ENCODE results near the gene MEIS1.
"Not testable (repeated sequence)": the region's sequence is repeated elsewhere in the genome, so short reads cannot be mapped to it uniquely, and the experiment has no call there.

MEIS1 gene

DNA sequence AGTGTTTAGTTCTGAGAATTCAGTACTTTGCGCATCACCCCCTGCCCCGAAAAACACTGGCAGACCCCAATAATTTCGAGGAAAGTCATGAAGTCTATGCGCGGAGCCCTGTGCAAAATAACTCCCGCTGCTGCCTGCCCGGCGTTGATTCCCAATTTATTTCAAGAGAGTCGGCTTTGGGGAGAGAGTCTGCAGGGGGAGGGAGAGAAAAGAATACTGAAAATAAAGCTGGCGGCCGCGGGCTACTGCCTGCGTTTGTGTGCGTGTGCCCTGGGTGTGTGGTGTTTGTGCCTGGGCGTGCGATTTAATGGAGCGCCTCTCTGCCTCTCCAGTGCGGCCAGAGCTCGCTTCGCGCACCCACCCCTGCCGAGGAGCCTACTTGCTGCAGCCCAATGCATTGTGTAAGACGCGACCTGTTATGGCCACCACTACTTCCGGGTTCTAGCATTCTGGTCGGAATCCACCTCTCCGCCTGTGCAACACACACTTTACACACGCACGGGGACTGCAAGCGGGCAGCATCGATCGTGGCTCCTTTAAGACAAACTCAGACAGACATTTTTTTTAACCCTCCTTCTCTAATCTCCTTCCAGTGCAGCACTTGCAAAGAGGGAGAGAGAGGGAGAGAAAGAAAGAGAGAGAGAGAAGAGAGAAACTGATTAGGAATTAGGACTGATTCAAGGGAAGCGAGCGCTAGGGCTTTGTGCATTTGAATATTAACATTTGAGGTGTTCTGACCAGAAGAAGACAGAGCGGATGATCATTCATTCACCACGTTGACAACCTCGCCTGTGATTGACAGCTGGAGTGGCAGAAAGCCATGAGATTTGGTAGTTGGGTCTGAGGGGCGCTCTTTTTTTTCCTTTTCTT, at the start of gene MEIS1:
Gene MEIS1, plus strand, starts transcription at position 447 of the 870 bp plus-strand sequence. CDS start 732 bp downstream, outside the sequence.
- DNase-seq = no peak

DNA sequence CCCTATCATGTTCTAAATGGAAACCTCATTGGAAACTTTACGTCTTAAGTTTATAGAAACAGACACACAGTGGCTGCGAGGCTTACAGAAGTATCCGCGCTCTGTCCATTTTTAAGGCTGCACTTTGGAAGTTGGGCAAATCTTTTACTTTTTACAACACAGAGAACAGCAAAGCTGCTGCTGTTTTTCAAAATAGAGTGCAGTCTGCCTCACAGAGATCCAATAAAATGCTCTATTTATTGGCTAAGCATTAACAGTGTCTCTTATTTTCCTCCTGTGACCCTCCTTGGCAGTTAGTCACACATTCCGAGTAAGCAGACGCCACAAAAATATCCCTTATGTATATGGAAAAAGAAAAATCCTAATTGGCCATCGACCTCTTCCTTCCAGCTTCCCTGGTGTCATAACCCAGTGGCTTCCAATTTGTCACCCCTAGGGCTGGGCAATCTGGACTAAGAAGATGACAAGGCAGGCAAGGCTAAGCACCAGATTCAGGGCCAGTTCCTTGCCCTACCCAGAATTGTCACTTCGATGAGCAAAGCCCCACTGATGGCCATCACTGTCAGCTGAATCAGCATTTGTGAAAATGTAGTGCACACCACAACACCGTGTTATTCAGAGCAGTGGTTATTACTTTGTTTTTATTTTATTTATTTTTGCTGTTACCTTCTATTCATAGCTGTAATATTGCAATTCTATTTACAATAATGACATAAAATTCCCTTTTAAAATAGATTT, 47.7 kb upstream of the MEIS1 start:
- DNase-seq = no peak

DNA sequence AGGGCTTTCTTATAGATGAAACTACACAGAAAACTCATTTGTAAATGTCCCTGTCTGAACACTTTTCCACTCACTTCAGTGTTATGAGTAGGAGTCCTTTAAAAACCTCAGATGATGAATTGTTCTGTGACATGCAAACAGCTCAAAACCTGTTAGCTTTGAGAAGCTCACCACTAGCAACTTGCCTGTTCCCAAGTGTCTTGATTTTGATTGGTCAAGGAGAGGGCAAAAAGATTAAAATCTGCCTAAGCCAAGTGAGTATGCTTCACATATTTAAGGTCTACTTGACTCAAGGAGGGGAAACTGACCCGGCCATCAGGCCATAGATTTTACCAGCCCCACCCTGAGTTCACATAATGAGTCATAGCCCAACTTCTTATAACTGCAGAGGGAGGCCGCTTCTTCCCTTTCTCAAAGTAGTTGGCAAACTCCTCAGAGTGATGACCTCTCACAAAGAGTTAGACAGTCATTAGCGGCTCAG, 45.2 kb upstream of the MEIS1 start:
- DNase-seq = no peak

DNA sequence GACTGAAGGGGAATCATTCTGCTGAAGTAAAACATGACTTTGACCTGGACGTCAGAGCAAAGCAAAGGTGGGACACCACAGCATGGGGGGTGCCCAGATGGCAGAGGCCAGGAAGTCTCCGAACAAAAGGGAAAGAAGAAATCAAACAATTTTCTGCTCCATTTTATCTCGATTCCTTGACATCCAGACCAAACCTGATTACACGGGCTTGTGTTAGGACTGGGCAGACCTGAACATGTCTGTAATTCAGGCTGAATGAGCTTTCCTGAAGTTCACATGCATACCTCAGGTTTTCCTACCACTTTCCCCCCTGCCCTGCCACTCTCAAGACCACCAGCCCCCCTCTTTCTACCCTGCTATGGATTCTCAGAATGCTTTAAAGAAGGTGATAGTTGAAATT, 44.8 kb upstream of the MEIS1 start:
- no peak for DNase-seq

DNA sequence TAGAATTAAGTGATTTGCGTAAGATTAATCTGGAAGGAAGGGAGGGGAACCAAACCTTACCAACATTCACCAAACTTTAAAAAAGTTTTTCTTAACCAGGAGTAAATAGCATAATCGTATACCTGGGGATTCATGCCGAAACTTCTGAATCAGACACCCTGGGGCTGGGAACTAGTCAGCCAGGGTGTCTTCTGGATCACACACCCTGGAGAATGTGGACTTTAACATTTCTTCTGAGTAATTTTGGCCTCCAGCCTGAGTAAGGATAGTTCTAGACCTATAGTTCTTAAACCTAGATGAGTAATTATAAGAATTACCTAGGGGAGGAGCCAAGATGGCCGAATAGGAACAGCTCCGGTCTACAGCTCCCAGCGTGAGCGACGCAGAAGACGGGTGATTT, 44.1 kb upstream of the MEIS1 start:
- no peak for DNase-seq

DNA sequence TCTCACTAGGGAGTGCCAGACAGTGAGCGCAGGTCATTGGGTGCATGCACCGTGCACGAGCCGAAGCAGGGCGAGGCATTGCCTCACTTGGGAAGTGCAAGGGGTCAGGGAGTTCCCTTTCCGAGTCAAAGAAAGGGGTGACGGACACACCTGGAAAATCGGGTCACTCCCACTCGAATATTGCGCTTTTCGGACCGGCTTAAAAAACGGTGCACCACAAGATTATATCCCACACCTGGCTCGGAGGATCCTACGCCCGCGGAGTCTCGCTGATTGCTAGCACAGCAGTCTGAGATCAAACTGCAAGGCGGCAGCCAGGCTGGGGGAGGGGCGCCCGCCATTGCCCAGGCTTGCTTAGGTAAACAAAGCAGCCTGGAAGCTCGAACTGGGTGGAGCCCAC, 43.7 kb upstream of the MEIS1 start:
- not testable (repeated sequence) for DNase-seq

DNA sequence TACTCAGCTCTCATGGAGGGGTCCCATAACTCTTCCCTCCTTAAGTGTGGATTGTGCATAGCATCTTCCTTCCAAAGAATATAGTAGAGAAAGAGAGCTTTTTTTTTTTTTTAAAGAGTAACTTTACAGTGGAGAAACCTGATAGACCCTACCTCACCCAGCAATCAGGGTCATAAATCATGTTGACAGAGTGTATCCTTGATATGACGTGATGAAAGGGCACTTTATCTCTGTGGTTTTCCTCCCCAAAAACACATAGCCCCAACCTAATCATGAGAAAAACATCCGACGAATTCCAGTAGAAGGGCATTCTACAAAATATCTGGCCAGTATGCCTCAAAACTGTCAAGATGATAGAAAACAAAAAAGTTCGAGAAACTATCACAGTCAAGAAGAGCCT, 29.5 kb upstream of the MEIS1 start:
- DNase-seq = no peak

DNA sequence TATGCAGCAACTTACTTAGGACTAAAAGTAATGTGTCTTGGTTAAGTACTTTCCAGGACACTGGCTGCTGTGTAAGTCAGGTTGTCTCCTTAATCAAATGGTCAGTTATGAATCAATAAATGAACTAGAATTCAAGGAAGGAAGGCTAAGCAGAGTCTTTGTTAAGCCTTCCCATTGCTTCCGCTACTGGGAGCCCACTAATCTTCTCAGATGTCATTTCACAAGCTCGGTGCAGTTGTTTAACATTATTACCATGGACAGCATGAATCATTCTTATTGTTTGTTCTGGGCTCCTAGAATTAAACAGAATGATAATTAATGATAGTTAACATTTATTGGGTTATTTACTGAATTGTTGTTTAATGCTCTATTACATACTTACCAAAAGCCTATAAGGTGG, 26.0 kb upstream of the MEIS1 start:
- no peak for DNase-seq

DNA sequence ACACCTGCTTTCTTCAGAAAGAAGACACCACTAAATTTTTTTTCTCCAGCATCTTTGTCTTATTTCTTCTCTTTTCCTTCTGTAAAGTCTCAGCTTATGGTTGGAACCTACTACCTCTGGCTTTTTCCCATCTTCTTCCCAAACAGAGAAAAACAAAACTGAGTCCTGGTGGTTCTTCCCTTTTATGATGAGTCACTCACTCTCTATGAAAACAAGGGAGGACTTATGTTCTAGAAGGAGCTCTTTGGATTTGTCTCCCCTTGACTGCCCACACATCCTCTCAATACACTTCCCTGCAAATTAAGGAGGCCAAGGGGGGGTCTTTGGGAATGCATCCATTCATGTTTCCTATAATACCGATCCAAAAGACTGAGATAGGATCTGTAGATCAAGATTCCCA, 22.1 kb upstream of the MEIS1 start:
- no peak for DNase-seq

DNA sequence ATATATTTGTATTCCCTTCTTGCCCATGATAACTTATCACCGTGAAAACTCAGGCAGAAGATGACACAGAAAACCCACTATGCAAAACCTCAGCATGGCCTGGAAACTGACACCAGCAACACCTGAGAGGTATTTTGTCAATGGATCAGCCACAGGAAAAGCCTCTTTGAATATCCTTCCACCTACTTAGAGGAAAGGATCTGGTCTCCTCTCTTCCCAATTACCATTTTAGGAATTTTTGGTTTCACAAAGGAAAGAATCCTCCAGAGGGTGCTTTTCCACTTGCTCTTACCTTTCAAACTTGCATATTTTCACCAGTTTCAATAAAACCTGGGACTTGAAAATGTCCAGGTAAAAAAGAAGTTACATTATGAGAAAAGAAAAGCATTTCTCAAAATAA, 20.0 kb upstream of the MEIS1 start:
- DNase-seq = no peak

DNA sequence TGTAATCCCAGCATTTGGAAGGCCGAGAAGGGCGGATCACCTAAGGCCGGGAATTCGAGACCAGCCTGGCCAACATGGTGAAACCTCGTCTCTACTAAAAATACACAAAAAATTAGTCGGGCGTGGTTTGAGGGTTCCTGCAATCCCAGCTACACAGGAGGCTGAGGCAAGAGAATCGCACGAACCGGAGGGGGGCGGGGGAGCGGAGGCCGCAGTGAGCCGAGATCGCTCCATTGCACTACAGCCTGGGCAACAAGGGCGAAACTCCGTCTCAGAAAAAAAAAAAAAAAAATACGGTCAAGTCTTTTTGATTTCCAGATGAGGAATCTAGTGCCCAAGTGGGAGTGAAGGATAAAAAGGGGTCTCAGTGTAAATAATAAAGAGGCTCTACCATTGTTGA, 16.5 kb upstream of the MEIS1 start:
- no peak for DNase-seq

DNA sequence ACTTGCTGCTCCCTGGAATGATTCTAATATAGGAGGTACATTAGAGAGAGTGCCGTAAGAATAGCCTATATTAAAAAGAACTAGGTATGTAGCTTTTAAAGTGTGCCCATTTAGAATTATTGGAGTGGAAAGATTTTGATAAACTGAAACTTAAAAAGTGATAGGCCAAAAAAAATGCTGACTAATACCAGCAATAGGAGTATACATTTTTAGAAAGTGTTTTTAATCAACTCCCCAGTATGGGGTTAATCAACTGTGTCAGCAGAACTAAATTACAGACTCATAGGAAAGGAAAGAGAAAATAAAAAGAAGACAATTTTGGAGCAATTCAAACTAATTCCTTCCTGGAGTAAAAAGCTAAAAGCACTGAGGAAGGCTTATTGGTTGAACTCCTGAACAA, 13.3 kb upstream of the MEIS1 start:
- no peak for DNase-seq

DNA sequence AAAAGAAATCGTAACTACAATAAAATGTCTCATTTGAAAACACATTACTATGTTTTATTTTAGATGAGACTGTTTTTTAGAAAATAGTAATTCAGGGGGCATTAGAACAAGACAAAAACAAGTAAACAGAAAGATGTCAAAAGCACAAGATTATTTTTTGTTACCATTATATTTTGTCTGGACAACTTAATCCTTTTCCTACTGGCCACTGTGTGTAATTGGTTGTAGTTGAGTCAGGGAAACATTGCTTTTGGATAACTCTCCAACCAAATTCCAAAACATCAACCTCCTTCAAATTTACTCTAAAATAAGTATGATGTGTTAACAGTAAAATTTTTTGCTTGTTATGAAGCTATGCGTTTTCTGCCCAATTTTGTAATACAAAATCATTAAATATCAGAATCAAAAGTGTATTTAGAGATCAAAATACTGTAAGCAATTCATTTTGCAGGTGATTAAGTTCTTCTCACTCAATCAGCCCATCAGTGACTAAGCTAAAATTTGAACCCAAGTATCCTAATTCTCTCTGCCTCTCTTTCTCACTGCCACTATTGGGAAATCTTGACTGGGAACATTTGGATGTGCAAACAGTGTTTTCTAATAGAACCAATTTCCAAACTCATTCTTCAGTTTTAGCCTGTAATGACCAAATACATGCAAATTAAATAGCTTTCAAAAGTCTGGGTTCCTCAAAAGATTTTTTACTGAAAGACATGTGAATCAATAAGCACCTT, 11.4 kb upstream of the MEIS1 start:
- no peak for DNase-seq

DNA sequence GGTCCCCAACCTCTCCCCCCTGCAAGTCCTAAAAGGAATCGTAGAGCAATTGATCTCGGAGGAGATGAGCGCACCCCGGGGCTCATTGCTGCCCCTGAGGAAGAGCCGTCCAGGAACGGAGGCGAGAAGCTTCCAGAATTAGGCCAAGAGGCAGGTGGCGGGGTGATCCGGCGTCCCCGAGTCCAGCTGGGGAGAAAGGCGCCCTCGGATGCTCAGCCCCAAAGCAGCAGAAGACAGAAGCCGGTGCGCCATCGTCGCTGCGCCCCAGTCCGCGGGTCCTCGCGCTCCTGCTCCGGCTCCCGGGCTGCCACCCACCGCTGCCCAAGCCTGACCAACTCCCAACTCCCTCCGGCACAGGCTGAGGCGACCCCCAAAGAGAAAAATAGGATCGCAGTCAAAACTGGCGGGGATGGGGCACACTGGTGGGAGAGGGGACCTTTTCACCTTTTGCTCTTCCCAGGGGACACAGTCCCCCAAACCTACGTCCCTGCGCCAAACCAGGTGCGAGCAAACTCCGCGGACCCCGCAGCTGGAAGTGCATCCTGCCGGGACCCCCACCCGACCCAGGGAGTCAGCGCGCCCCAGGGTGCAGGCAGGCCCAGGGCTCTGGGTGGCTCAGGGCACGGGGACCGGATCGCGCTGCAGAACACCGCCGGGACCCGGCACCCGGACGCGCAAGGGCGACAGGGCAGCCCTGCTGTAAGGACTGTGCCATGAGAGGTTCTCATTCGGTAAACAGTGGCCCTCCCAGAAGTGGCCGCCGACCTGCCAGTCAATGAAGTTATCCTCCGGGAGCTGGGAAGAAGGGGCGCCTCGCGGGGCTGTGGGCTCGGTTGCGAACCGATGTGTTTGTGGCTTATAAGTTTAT, 8.4 kb upstream of the MEIS1 start:
- no peak for DNase-seq

DNA sequence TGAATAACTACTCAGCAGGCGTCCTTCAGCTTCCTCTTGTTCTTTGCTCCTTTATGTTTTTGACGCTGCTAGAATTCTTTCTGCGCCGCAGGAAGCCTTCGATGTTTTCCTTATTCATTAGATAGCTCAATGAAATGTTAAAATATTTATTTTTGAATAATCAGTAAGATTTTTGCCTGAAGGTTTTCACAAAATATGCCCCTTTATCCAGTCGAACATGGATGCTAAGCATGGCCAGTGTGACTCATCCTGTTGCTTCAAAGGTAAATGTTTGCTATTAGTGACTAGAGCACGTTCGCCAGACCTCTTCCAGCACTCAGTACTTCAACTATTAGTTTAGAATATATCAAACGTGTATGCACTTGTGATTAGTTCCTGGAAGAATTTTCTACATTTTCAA, 7.6 kb upstream of the MEIS1 start:
- no peak for DNase-seq

DNA sequence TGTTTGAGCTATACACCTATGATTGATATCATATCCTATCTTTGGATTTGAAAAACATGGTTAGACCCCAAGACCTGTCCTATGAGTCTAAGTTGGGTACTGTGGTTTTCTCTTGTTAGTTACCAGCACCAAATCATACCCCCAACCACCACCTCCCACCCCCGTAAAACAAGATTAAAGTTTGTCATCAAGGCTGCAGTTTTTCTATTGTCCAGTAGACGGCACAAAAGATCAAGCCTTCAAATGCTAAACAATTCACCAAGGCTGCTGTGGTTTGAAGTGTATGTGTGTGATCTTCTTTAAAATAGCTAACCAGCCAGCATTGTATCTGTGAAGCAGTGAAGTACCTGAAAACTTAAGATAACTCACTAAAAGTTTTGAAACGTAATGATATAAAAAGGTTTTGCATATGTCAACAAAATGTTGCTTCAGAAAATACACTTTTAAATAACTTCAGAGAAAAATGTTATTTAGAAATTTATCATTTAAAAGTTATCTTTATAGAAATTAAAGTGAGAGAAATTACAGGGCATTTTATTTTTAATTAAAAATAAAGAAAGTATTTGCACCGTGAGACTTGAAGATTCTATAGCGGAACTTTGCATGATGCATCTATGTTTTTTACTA, 5.8 kb upstream of the MEIS1 start:
- no peak for DNase-seq

DNA sequence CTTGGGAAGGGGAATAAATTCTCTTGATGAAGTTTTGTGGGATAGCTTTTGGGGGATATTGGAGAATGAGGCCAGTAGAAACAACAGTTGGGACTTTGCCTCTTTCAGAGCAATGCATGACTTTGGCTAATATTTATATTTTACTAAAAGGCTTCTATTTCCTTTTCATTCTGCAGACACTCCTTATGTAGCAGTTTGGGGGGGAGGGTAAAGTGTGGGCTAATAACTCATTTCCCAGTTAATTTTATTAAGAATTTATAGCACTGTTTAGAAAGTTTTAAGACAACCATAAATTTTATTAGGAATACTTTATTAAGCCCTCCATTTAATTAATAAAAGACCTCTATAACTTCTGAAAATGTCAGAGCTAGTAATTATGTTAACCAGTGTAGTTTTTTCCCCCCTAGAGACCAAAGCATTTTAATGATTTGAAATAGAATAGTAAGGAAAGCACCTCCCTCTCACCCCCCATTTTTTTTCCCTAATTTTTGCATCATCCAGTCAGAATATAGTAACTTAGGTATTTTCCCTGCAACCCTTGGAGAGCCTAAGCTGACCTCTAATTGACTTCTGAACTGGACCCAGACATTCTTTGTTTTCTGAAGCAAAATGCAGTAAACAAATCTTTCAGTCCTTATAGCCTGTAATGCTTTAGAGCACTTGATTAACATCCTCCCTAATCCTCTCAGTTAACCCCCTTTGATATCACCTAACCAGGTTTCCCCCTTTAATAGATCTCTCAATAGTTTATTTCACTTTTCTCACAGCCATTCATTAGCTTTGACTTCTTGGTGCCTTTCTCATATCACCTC, 5.0 kb upstream of the MEIS1 start:
- DNase-seq = no peak

DNA sequence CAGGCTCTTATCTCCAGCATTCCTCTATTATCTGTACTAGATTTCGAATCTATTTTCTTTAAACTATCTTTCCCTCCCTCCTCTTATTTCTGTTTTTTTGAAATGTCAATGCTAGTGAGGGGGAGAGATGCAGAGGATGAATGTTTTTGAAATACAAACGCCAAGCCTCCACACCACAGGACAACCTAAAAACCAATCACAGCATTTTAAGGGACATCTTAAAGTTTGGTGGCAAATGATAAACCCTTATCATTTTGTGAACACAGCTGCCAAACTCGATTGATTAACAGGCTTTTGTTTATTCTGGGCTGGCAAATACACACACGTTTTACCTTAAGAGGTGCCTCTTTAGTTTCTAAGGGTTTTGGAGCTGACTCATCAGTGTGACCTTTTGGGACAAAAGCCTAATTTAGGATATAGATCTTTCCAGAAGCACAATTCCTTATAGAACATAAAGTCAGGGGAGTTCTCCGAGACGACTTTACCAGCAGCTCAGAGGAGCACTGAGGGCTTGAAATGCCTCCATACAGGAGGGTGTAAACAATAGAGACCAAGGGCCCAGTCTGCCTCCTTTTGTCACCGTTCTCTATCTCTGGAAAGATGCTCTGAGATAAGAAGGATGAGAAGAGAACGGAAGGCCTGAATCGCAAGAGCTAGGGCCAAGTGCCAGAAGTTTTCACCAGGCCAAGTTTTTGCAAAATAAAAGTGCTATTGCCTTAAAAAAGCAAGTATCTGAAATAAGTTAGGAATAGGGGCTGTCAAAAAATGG, 4.2 kb upstream of the MEIS1 start:
- DNase-seq = no peak

DNA sequence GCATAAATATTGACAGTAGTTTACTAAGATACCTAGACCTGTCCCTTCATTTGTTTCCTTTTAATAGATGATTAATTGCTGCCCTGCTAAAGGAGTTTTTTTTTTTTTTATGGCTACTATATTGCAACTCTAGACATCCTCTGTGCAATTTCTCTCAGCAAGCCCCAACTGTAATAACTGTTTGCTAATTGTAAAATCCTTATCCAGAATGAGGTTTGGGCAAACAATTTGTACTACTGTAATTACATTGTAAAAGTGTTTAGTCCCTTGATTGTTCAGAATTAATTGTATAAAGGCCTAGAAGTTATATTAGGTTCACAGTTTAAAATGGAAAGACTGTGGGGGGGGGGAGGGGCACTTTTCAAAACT, 3.7 kb upstream of the MEIS1 start:
- DNase-seq = no peak

DNA sequence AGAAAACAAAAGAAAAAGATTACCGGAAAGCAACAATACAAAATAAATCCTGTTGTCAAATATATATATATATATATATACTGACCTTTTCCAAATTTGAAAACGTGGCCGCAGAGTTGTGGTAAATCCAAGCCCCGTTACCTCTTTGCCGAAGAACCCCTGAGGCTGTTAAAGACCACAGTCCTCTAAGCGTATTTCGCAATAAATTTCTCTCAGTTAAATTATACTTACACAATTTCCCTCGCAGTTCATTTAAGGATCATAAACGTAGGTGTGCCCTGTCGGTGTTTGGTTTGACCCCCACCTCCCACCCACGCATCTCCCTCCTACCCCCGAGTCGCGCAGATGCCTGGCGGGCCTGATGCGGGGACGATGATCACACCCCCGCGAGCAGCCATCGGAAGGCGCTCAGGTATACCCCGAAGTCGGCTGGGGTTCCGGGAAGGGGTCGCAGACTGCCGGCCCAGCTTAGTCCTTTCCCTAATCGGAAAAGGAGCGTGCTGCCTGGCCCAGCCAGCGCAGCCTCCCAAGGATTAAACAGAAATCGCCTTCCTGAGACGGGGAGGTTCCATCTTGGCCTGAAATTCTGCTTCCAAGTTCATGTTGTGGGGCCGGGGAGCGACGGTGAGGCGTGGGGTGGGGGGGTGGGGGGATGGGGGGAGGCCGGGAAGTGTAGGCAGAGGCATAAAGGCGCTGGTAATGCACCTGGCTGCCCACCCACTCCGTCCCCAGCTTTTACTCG, 2.9 kb upstream of the MEIS1 start:
- no peak for DNase-seq

All from stimulated activated naive CD4-positive, alpha-beta T cell (primary cell).